K562 (cell line): Measurements from ENCODE around the gene PTCH2. TPM values are rescaled to one million over a fixed set of nuclear protein-coding genes. Genes with fewer than 3 reads are reported as not detected.

ENCODE experiments used
- FUS ChIP-seq: fragments of 200-400 bp; formaldehyde crosslinking; optimal IDR thresholded peaks from 2 replicates; pipeline ENCODE3; 2017; ENCODE audit warnings: low read depth, low read length
- MEF2A ChIP-seq: IDR thresholded peaks from 2 replicates; pipeline ENCODE4 v1.6.1; 2011; ENCODE audit warnings: low read depth, mild to moderate bottlenecking, low read length, moderate library complexity; ENCODE audit not compliant: control insufficient read depth
- SMARCA5 ChIP-seq: fragments of 450-650 bp; IDR thresholded peaks from 2 replicates; pipeline ENCODE4 v1.6.1; 2016
- YY1 ChIP-seq, 3 experiments: IDR thresholded peaks; 2 replicates each; pipeline ENCODE4 v1.6.1; 2011; ENCODE audit warnings: low read length in 2 of 3, mild to moderate bottlenecking in 2 of 3, moderate library complexity in 2 of 3, borderline replicate concordance in 1 of 3, control low read depth in 1 of 3, low read depth in 1 of 3; ENCODE audit not compliant: insufficient read depth in 3 of 3, insufficient replicate concordance in 2 of 3, control insufficient read depth in 1 of 3, insufficient read length in 1 of 3; ENCODE audit errors: extremely low read depth in 1 of 3
- polyA plus RNA-seq, 8 experiments: library from polyadenylated mRNA; depleted of rRNA in 4 of 8; stranded (reverse) in 5 of 8; unstranded in 3 of 8; fragments of >200 nt; fragmentation: Nextera tagmentation in 2 of 8; fragmentation: Illumina TruSeq in 1 of 8; extraction: Ambion mirVana in 2 of 8; extraction: Trizol in 1 of 8; gene quantifications; 2 replicates each; pipeline versions ENCODE4 v1.2.1 to v1.2.3, GENCODE V29; 2011 to 2014; ENCODE audit warnings: inconsistent platforms in 1 of 8, missing spikeins in 1 of 8
- total RNA-seq, 7 experiments: library from RNA; depleted of rRNA in 6 of 7; stranded (reverse); fragments of >200 nt in 6 of 7; fragmentation: Illumina TruSeq in 2 of 7; extraction: Trizol in 2 of 7; gene quantifications; 2 replicates each; pipeline versions ENCODE4 v1.2.1 to v1.2.3, GENCODE V29; 2011 to 2021; ENCODE audit warnings: low replicate concordance in 1 of 7
- TF ChIP-seq, protein P1 (sequence below), 3 experiments: fragments of 200-800 bp in 1 of 3; fragments of 250-450 bp in 1 of 3; fragments of 450-650 bp in 1 of 3; sonication (Bioruptor Pico) in 1 of 3; sonication (Bioruptor generic) in 1 of 3; formaldehyde crosslinking in 1 of 3; IDR thresholded peaks; 2 replicates each; pipeline versions ENCODE4 v1.6.1 to v1.8.0; 2016 to 2022; ENCODE audit warnings: mild to moderate bottlenecking in 2 of 3, missing genetic modification characterization in 2 of 3, missing compliant biosample characterization in 1 of 3, moderate library complexity in 1 of 3
- TF ChIP-seq, protein P2 (sequence below): fragments of 450-650 bp; formaldehyde crosslinking; IDR thresholded peaks from 2 replicates; pipeline ENCODE4 v1.4.0; 2020; ENCODE audit warnings: mild to moderate bottlenecking, moderate library complexity
- TF ChIP-seq, protein P3 (sequence below), 2 experiments: fragments of 450-650 bp; IDR thresholded peaks; 2 replicates each; pipeline ENCODE4 v1.6.1; 2018; ENCODE audit warnings: mild to moderate bottlenecking in 2 of 2, low read depth in 1 of 2; ENCODE audit not compliant: partially characterized antibody in 2 of 2
- TF ChIP-seq, protein P4 (sequence below): sonication (generic); formaldehyde crosslinking; IDR thresholded peaks from 2 replicates; pipeline ENCODE4 v1.8.1; 2023; ENCODE audit warnings: mild to moderate bottlenecking, missing genetic modification reagents, moderate library complexity
- TF ChIP-seq, protein P5 (sequence below), 3 experiments: fragments of 200-800 bp in 1 of 3; sonication (Bioruptor generic) in 1 of 3; sonication (generic) in 1 of 3; formaldehyde crosslinking in 1 of 3; IDR thresholded peaks; 2 replicates each; pipeline versions ENCODE4 v1.6.1 to v1.8.0; 2016 to 2022; ENCODE audit warnings: mild to moderate bottlenecking in 2 of 3, missing compliant biosample characterization in 2 of 3, missing genetic modification characterization in 2 of 3, missing genetic modification reagents in 1 of 3

The PTCH2 gene
- total and polyA plus RNA-seq, 9 of the 15 experiments (the other 6 are each of a cell fraction or from before 2014, with no cell fraction given), result 0.15 to 27.3 (median 0.48) TPM; not detected in 1

DNA sequence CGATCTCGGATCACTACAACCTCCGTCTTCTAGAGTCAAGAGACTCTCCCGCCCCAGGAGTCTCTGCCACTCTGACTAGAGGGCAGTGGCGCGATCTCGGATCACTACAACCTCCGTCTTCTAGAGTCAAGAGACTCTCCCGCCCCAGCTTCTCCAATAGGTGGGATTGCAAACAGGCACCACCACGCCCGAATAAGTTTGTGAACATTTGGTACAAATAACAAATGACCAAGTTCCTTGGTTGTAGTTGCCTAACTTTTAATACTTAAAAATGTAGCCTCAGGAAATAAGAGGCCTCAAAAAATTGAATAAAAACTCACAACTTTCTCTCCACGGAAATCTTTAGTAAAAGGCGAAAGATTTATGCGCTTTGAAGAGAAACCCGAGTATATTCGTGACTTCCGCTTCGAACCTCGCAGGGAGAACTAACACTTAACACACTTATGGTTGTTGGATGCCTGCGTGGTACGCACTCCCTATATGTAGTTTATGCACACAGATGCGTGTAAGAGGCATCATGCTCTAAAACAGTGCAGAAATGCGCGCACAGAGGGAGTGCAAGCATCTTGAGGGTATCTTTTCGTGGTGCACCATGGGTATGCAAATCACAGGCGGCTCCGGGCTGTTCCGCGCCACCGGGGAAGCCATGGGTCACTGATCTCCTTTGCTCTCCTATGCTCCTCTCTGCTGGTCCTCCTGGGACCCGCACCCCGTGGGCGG is 23.3 kb downstream of the PTCH2 start (continued):
- TF ChIP-seq, protein P1, sequence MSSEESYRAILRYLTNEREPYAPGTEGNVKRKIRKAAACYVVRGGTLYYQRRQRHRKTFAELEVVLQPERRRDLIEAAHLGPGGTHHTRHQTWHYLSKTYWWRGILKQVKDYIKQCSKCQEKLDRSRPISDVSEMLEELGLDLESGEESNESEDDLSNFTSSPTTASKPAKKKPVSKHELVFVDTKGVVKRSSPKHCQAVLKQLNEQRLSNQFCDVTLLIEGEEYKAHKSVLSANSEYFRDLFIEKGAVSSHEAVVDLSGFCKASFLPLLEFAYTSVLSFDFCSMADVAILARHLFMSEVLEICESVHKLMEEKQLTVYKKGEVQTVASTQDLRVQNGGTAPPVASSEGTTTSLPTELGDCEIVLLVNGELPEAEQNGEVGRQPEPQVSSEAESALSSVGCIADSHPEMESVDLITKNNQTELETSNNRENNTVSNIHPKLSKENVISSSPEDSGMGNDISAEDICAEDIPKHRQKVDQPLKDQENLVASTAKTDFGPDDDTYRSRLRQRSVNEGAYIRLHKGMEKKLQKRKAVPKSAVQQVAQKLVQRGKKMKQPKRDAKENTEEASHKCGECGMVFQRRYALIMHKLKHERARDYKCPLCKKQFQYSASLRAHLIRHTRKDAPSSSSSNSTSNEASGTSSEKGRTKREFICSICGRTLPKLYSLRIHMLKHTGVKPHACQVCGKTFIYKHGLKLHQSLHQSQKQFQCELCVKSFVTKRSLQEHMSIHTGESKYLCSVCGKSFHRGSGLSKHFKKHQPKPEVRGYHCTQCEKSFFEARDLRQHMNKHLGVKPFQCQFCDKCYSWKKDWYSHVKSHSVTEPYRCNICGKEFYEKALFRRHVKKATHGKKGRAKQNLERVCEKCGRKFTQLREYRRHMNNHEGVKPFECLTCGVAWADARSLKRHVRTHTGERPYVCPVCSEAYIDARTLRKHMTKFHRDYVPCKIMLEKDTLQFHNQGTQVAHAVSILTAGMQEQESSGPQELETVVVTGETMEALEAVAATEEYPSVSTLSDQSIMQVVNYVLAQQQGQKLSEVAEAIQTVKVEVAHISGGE (CRISPR knock-in tag; IDR thresholded peaks at IDR 0.05), result peak in 1 of 3 experiments; percentile 83; a peak in 2 of 6 replicates
- TF ChIP-seq MEF2A, result peak; percentile 88
- TF ChIP-seq, protein P2, sequence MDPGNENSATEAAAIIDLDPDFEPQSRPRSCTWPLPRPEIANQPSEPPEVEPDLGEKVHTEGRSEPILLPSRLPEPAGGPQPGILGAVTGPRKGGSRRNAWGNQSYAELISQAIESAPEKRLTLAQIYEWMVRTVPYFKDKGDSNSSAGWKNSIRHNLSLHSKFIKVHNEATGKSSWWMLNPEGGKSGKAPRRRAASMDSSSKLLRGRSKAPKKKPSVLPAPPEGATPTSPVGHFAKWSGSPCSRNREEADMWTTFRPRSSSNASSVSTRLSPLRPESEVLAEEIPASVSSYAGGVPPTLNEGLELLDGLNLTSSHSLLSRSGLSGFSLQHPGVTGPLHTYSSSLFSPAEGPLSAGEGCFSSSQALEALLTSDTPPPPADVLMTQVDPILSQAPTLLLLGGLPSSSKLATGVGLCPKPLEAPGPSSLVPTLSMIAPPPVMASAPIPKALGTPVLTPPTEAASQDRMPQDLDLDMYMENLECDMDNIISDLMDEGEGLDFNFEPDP, result no peak; the same call in 1 of the 2 replicates
- TF ChIP-seq, protein P3, sequence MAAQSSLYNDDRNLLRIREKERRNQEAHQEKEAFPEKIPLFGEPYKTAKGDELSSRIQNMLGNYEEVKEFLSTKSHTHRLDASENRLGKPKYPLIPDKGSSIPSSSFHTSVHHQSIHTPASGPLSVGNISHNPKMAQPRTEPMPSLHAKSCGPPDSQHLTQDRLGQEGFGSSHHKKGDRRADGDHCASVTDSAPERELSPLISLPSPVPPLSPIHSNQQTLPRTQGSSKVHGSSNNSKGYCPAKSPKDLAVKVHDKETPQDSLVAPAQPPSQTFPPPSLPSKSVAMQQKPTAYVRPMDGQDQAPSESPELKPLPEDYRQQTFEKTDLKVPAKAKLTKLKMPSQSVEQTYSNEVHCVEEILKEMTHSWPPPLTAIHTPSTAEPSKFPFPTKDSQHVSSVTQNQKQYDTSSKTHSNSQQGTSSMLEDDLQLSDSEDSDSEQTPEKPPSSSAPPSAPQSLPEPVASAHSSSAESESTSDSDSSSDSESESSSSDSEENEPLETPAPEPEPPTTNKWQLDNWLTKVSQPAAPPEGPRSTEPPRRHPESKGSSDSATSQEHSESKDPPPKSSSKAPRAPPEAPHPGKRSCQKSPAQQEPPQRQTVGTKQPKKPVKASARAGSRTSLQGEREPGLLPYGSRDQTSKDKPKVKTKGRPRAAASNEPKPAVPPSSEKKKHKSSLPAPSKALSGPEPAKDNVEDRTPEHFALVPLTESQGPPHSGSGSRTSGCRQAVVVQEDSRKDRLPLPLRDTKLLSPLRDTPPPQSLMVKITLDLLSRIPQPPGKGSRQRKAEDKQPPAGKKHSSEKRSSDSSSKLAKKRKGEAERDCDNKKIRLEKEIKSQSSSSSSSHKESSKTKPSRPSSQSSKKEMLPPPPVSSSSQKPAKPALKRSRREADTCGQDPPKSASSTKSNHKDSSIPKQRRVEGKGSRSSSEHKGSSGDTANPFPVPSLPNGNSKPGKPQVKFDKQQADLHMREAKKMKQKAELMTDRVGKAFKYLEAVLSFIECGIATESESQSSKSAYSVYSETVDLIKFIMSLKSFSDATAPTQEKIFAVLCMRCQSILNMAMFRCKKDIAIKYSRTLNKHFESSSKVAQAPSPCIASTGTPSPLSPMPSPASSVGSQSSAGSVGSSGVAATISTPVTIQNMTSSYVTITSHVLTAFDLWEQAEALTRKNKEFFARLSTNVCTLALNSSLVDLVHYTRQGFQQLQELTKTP (IDR thresholded peaks at IDR 0.05; ENCODE audit: low read depth in 1 of 2, partially characterized antibody in 2 of 2), result peak; percentile 91 to 99
- TF ChIP-seq, protein P4, sequence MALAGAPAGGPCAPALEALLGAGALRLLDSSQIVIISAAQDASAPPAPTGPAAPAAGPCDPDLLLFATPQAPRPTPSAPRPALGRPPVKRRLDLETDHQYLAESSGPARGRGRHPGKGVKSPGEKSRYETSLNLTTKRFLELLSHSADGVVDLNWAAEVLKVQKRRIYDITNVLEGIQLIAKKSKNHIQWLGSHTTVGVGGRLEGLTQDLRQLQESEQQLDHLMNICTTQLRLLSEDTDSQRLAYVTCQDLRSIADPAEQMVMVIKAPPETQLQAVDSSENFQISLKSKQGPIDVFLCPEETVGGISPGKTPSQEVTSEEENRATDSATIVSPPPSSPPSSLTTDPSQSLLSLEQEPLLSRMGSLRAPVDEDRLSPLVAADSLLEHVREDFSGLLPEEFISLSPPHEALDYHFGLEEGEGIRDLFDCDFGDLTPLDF (CRISPR knock-in tag), result peak; percentile 93
- TF ChIP-seq YY1 (IDR thresholded peaks at IDR 0.05; ENCODE audit: borderline replicate concordance in 1 of 3, control insufficient read depth in 1 of 3, extremely low read depth in 1 of 3, insufficient read depth in 3 of 3, insufficient read length in 1 of 3, insufficient replicate concordance in 2 of 3, low read depth in 1 of 3, low read length in 2 of 3), result peak in 2 of 3 experiments; percentile 70 to 80
- TF ChIP-seq SMARCA5, result no peak
- TF ChIP-seq, protein P5, sequence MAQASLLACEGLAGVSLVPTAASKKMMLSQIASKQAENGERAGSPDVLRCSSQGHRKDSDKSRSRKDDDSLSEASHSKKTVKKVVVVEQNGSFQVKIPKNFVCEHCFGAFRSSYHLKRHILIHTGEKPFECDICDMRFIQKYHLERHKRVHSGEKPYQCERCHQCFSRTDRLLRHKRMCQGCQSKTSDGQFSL (CRISPR knock-in tag; IDR thresholded peaks at IDR 0.05), result 0 out of 2 replicates have a peak, but pooled peaks have one; percentile 13
- TF ChIP-seq, protein P5 (tag; IDR thresholded peaks at IDR 0.05), result no peak
- no peak for TF ChIP-seq FUS
